NCI-H1105 (cell line): ENCODE measurements around the gene PHACTR4.
"Not testable (repeated sequence)": the region's sequence is repeated elsewhere in the genome, so short reads cannot be mapped to it uniquely, and the experiment has no call there.

Experiments used
- DNase-seq: peaks from one replicate; lab custom pipeline; 2025; lab: John Stamatoyannopoulos, UW

PHACTR4 gene

GRCh38 chr1:28522537-28522936, 153.0 kb downstream of the PHACTR4 start:
- DNase-seq: not testable (repeated sequence)

GRCh38 chr1:28525002-28525642, 155.6 kb downstream of the PHACTR4 start:
- not testable (repeated sequence) for DNase-seq

- no peak for DNase-seq
Measured at GRCh38 chr1:28526886-28527285, 157.3 kb downstream of the PHACTR4 start.

DNA sequence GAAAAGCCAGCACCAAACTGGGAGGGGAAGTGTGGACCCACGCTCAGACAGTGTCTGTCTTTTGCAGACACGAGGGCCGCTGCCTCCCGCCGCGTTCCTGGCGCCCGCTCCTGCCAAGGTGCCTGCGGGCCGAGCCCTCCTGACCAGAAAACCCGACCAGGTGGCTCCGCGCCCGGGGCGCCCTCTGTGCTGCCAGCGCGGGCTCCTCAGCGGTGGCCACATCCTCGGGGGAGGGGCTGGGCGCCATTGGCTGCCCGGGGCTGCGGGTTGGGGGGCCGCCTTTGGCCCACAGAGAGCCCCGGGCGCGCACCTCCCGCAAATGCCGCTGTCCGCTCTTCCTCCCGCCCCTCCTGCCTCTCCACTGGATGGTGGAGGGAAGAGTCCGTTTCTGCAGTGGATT, 160.9 kb downstream of the PHACTR4 start:
- no peak for DNase-seq

GRCh38 chr1:28534671-28535070, 165.1 kb downstream of the PHACTR4 start:
- no peak for DNase-seq

GRCh38 chr1:28535180-28535579, 165.6 kb downstream of the PHACTR4 start:
- no peak for DNase-seq

- DNase-seq: no peak
Measured at GRCh38 chr1:28537457-28538199, 168.1 kb downstream of the PHACTR4 start.

GRCh38 chr1:28538286-28538685, 168.7 kb downstream of the PHACTR4 start:
- DNase-seq: no peak

- DNase-seq: no peak
Measured at GRCh38 chr1:28540651-28541050, 171.1 kb downstream of the PHACTR4 start.

DNA sequence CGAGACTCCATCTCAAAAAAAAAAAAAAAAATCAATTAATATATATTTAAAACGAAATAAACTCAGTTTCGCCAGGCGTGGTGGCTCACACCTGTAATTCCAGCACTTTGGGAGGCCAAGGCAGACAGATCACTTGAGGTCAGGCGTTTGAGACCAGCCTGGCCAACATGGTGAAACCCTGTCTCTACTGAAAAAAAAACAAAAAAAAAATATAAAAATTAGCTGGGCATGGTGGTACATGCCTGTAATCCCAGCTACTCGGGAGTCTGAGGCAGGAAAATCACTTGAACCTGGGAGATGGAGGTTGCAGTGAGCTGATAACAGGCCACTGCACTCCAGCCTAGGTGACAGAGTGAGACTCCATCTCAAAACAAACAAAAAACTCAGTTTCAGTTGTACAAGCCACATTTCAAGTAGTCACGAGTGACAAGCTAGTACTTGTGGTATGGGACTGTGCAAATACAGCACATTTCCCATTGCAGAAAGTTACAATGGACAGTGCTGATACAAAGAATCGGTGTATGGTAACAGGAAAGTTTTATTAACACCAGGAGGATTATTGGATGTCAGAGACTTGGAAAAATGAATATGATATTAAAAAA, 172.0 kb downstream of the PHACTR4 start:
- DNase-seq: not testable (repeated sequence)

GRCh38 chr1:28545246-28545628, 175.7 kb downstream of the PHACTR4 start:
- DNase-seq: no peak

DNA sequence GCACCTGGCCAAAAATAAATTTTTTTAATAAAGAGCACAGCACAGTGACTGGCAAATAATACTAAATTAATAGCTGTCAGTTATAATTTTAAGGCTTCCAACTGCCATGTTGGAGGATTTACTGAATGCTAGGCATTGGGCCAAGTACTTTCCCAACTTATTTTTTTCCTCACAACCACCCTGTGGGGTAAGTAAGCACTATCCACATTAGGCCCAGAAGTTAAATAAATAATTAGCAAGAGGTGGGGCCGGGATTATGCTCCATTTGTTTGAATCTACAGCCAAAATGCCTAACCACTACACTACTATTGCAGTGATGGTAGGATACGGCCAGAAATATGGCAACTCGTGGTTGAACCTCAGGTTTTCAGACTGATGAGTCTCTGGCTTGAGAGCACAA, 178.8 kb downstream of the PHACTR4 start:
- no peak for DNase-seq
